ENCODE data around the gene SREBF1.

The SREBF1 gene

DNA sequence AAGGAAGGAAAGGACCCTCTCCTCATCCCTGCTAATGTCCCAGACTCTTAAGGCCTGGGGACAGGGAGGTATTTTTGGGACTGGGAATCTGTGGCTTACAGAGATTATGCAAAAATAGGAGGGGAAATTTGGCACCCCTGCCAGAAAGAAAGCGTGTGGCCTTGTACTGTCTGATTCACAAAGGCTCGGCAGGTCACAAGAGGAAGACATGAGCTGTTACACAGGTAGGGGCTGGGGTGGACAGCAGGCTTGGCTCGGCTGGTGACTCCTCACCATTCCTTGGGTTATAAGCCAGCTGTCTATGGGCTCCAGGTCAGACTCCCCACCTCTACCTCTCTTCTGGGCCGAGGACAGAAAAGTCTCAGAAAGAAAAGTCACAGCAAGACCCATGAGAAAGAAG, 20.7 kb upstream of the SREBF1 start:
- no peak for FAIRE-seq

GRCh38 chr17:17856386-17856785, 19.6 kb upstream of the SREBF1 start:
- FAIRE-seq: no peak

- FAIRE-seq: no peak
Observed at GRCh38 chr17:17855976-17856375, 19.2 kb upstream of the SREBF1 start.

DNA sequence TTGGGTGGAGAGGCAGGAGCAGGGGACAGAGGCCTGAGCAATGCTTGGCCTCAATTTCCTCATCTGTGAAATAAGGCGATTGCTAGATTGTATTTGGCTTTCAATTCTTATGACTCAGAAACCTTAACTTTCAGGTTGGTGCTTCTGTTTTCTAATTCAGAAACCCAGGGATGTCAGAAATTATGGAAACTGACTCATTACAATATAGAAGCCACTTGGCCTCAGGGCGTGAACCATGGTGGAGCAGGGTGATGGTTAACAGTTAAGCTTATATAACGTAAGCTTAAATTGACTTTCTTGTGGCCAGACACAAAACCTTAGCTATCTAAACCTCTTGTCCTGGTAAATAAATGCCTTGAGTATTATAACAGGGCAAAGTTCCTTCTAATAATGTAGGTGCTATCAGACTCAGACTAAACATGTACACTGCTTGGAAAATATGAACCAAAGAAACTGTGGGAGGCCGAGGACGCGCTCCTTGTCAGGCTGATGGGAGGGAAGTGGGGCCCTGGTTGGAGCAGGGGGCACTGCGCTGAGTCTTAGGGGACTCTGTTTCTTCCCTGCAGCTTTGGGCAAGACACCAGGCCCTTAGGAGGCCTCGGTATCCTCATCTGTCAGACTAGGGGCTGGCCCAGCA, 17.1 kb upstream of the SREBF1 start:
- no peak for FAIRE-seq

- no peak for FAIRE-seq
Observed at GRCh38 chr17:17852930-17853329, 16.1 kb upstream of the SREBF1 start.

DNA sequence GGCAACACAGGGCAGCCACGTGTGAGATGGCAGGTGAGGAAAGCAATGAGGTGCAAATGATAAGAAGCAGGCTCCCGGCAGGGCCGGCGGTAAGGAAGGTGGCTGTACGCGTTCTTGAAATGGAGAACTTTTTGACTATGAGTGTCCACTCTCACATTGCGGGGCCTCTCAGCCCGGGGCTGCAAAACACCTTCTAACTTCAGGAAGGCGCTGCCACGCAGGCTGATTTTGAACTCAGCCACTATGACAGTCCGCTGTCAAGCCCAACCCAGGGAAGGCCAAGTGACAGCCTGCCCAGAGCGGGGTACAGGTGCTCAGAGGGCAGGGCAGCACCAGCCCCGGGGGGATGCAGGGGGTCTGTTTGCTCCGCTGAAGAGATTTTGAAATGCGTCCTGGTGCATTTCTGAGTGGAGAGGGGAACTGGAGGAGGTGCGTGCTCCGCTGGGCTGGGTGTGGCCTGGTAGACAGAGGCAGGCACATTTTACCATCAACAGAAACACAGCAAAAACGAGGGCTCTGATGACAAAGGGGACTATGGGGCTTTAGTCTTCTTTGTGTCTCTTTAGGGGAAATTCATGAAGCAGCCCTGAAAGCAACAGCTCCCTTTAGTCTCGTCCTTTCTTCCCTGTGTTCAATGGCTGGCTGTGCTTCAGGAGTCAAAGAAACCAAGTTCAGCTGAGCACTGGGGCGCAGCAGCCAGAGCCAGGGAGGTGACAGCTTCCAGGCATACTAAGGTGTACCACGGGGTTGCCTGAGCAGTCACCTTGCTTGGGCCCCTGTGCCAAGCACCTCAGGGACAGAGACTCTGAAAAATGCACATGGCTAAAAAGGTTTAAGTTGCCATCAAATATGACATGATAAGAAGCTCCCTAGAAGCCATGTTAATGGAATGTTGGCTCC, 14.6 kb upstream of the SREBF1 start:
- no peak for FAIRE-seq

GRCh38 chr17:17849845-17850373, 13.1 kb upstream of the SREBF1 start:
- no peak for FAIRE-seq

DNA sequence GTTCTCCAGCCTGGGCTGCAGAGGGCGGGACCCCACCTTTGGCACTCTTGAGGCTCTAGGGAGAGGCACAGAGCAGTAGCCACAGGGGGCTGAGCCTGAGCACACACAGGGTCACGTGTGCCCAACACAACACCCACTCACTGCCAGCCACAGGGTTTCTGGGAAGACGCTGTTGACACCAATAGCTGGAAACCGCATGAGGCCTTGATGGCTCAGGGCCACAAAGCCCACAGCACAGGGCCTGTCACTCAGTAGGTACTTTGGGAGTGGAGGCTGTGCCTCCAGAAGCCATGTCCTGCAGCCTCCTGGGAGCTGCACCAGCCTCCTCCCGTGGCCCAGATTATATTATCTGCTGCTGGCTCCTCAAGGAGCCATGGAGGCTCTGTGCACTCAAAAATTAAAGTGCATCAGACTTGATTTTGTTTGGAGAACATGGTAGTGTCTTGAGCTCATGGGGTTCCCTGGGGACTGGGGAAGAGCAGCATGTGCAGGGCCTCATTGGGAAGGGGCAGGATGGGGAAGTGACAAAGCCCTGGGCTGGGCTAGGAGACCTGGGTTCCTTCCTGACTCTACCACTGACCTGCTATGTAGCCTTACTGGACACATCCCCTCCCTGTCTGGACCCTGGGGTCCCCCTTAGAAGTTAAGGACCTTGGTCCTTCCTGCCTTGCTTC, 12.5 kb upstream of the SREBF1 start:
- FAIRE-seq: no peak

- no peak for FAIRE-seq
Observed at GRCh38 chr17:17848311-17849082, 11.7 kb upstream of the SREBF1 start.

GRCh38 chr17:17847726-17848125, 10.9 kb upstream of the SREBF1 start:
- FAIRE-seq: no peak

DNA sequence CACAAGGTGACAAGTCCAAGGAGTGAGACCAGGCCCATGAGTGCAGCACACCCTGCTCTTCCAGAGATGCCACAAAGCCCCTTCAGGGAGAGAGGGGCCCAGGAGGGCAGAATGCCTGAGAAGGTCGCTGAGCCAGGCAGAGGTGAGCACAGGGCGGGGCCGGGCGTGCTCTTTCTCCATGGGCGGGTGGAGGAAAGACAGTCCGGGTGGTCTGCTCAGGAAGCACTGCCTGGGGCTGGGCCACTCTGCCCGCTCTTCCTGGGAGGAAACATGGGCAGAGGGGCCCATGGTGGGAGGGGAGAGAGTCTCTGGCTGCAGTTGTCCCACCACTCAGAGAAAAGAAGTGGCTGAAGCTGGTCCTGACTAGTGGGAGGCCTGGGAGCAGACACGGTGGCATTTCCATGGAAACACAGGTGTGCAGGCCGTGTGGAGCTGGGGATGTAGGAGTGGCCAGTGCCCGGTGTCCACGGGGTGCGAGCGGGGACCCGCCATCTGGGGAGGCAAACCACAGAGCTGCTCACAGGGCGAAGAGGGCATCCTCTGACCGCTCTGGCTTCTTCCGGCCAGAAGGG, 10.4 kb upstream of the SREBF1 start:
- FAIRE-seq: no peak

- FAIRE-seq: no peak
Observed at GRCh38 chr17:17846645-17847044, 9.9 kb upstream of the SREBF1 start.

GRCh38 chr17:17846003-17846402, 9.2 kb upstream of the SREBF1 start:
- FAIRE-seq: no peak

DNA sequence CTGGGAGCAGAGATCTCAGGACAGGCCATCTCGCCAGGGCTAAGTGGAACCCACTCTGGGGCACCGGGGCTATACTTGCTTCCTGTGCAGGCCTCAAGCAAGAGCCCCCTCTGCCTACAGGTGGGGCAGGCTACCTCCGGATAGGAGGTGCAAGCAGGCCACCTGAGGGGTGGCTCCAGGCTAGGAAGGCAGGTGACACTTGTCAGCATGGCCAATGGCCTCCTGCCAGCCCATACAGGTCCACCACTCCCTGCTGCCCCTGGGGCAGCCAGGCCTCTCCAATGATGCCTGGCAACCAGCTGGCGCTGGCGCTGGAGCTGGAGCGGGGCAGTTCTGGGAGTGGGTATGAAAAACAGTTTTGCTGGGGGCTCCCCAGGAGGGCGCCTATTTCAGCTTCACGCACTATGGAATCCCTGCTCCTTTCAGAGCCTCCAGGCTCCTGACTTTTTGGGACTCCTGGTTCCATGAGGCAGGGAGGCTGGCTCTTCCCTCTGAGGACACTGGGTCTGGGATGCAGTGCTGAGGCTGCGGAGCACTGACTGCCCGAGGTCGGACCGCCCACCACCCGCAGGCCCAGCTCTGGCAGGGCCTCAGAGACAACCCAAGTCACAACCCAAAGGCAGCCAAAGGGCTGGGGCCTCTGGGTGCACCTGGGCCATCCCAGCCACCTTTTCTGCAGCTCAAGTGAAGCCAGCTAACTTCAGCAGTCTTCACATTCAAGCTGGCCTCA, 8.4 kb upstream of the SREBF1 start:
- FAIRE-seq: no peak

GRCh38 chr17:17844500-17844899, 7.7 kb upstream of the SREBF1 start:
- FAIRE-seq: no peak

GRCh38 chr17:17844079-17844478, 7.3 kb upstream of the SREBF1 start:
- FAIRE-seq: no peak

- FAIRE-seq: no peak
Observed at GRCh38 chr17:17843096-17843495, 6.3 kb upstream of the SREBF1 start.

- FAIRE-seq: no peak
Observed at GRCh38 chr17:17842111-17842876, 5.5 kb upstream of the SREBF1 start.

GRCh38 chr17:17841601-17842025, 4.8 kb upstream of the SREBF1 start:
- no peak for FAIRE-seq

- no peak for FAIRE-seq
Observed at GRCh38 chr17:17840751-17841591, 4.2 kb upstream of the SREBF1 start.

Data from colon (tissue), 2 donors.